Pancreas (tissue), 10 donors: ENCODE results near the gene TAS2R46. TPM values are rescaled to one million over a fixed set of nuclear protein-coding genes. Genes with fewer than 3 reads are reported as not detected.
"Not testable (repeated sequence)": the region's sequence is repeated elsewhere in the genome, so short reads cannot be mapped to it uniquely, and the experiment has no call there.

Experiments used
- ATAC-seq, 4 donors: fragments of 200-7000 bp; cut with Tn5 transposase; one replicate each; pipeline versions ENCODE4 v1.8.0 to v1.9.1; 2020; ENCODE audit warnings: mild to moderate bottlenecking in 4 of 4, moderate library complexity in 4 of 4
- DNase-seq, 6 donors: peaks; one replicate each; pipeline ENCODE4 v3.0.0-alpha.2; 2020
- FAIRE-seq: peaks from 2 replicates; lab custom pipeline; 2012; peaks lifted over from hg19 to GRCh38; lab: Jason Lieb, UNC
- H3K27ac ChIP-seq, 4 donors: fragments of 200-600 bp; sonication (generic); 1 replicate in 3 of 4; 2 replicates in 1 of 4; pipeline versions ENCODE4 v1.5.0 to v1.8.0; 2020
- H3K27me3 ChIP-seq, 4 donors: fragments of 200-600 bp; one replicate each; pipeline ENCODE4 v1.8.0; 2021
- H3K36me3 ChIP-seq, 3 donors: fragments of 200-600 bp; sonication (generic) in 1 of 3; one replicate each; pipeline versions ENCODE4 v1.5.0 to v1.8.0; 2020 to 2021
- H3K4me1 ChIP-seq, 3 donors: fragments of 200-600 bp; one replicate each; pipeline ENCODE4 v1.8.0; 2021
- H3K4me3 ChIP-seq, 4 donors: fragments of 200-600 bp; sonication (generic) in 2 of 4; one replicate each; pipeline versions ENCODE4 v1.5.0 to v1.8.0; 2020 to 2021
- H3K9me3 ChIP-seq, 4 donors: fragments of 200-600 bp; one replicate each; pipeline ENCODE4 v1.8.0; 2021
- WGBS, 2 donors: extraction: QIAGEN DNeasy Blood & Tissue Kit; methylation state at CpG; one replicate each; pipeline ENCODE4 v1.1.7; 2013; 5-methylcytosine and 5-hydroxymethylcytosine counted together
- intact Hi-C, 3 donors: fragments of 100-400 bp; cut with DNase I; formaldehyde crosslinking; loops; one replicate each; pipeline versions ENCODE4 v1.11.1 to v1.14.2; 2022
- polyA plus RNA-seq, 2 donors: library from polyadenylated mRNA; stranded (reverse); fragments of 200-250 nt; gene quantifications; one replicate each; pipeline ENCODE4 v1.2.3, GENCODE V29; 2013
- total RNA-seq, 6 donors: library from RNA; stranded (reverse); fragmentation: NEBNext Ultra II Directional in 4 of 6; extraction: Animal tissue kit (Norgen Biotek cat#: 25700) in 4 of 6; gene quantifications; one replicate each; pipeline versions ENCODE4 v1.2.1 to v1.2.4, GENCODE V29; 2021 to 2023
- TF ChIP-seq, protein P1 (sequence below), 4 donors: fragments of 200-600 bp; sonication (generic) in 3 of 4; IDR thresholded peaks; one replicate each; pipeline versions ENCODE4 v1.5.0 to v1.8.0; 2021; ENCODE audit warnings: antibody characterized with exemption in 4 of 4
- donor health status: healthy with polysubstance abuse.
- donor health status: DM: no; HTN: no; CAD: no; lungs with moderate emphysema.
- donor health status: DM: no; HTN: no; CAD: no.
- donor health status: control.
- donor health status: control.
- donor health status: Bipolar disorder and iron deficiency.
- donor health status: DM: yes; HTN: yes; CAD: no.
- donor health status: DM: no; HTN: no; CAD: no.
- donor health status: DM: no; HTN: no; CAD: no.
- donor health status: DM: yes; HTN: yes; CAD: no.

The TAS2R46 gene
- total and polyA plus RNA-seq, 8 donors: 0.43 to 0.61 (median 0.55) TPM; not detected in 2

GRCh38 chr12:11059784-11060183, 2.3 kb downstream of the TAS2R46 start:
- no peak for FAIRE-seq
- H3K4me3 ChIP-seq: no peak overlapping the region

DNA sequence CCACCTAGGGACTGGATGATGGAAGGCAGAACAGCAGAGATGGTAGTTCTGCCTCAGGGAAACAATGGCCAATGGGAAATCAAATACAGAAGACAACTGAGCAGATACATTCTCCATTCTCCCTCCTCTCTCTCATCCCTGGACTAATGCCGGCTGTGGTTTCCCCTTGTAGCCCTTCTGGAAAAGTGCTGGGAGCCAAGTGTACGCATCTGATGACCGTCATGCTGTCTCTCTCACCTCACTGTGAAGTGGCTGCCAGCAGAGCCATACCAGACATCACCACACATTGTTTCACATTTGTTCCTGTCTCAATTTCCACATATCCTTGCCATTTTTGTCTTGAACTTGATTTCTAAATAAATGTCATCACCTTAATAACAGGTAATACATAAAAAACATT, 3.1 kb downstream of the TAS2R46 start:
- Histone ChIP-seq H3K36me3 (no peaks in the 10 kb centered on the region), H3K27me3 (no peaks in the 10 kb centered on the region), H3K4me1 (peaks cover 0 to 3% (median 0%) of the 10 kb centered on the region in 3 donors), H3K9me3 (no peaks in the 10 kb centered on the region), H3K27ac (no peak overlapping the region), H3K4me3 (no peak overlapping the region)
- no peak for FAIRE-seq
- intact Hi-C loops: no loop called here
- DNase-seq: no peak
- TF ChIP-seq, protein P1, sequence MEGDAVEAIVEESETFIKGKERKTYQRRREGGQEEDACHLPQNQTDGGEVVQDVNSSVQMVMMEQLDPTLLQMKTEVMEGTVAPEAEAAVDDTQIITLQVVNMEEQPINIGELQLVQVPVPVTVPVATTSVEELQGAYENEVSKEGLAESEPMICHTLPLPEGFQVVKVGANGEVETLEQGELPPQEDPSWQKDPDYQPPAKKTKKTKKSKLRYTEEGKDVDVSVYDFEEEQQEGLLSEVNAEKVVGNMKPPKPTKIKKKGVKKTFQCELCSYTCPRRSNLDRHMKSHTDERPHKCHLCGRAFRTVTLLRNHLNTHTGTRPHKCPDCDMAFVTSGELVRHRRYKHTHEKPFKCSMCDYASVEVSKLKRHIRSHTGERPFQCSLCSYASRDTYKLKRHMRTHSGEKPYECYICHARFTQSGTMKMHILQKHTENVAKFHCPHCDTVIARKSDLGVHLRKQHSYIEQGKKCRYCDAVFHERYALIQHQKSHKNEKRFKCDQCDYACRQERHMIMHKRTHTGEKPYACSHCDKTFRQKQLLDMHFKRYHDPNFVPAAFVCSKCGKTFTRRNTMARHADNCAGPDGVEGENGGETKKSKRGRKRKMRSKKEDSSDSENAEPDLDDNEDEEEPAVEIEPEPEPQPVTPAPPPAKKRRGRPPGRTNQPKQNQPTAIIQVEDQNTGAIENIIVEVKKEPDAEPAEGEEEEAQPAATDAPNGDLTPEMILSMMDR (IDR thresholded peaks at IDR 0.05): no peak
- no peak for ATAC-seq
- 91 to 94% methylated on average over 3 of the region's 3 CpGs for WGBS, 2 donors

More at GRCh38 chr12:11059784-11060183, 2.3 kb downstream of the TAS2R46 start:
- intact Hi-C loops: no loop called here
- ATAC-seq: no peak
- TF ChIP-seq, protein P1 (IDR thresholded peaks at IDR 0.05): no peak
- no peaks in the 10 kb centered on the region for H3K27me3 ChIP-seq
- H3K36me3 ChIP-seq: no peaks in the 10 kb centered on the region
- no peak overlapping the region for H3K27ac ChIP-seq
- DNase-seq: no peak
- no peaks in the 10 kb centered on the region for H3K9me3 ChIP-seq
- H3K4me1 ChIP-seq: peaks cover 0 to 3% (median 0%) of the 10 kb centered on the region in 3 donors

- intact Hi-C loops: no loop called here
- no peak for FAIRE-seq
- no peak for ATAC-seq
- H3K9me3 ChIP-seq: no peaks in the 10 kb centered on the region
- no peaks in the 10 kb centered on the region for H3K27me3 ChIP-seq
- TF ChIP-seq, protein P1 (IDR thresholded peaks at IDR 0.05): no peak
- no peaks in the 10 kb centered on the region for H3K36me3 ChIP-seq
- 60 to 79% methylated on average over 2 of the region's 2 CpGs for WGBS, 2 donors
- peaks cover 0 to 3% (median 0%) of the 10 kb centered on the region in 3 donors for H3K4me1 ChIP-seq
- no peak overlapping the region for H3K27ac ChIP-seq
- H3K4me3 ChIP-seq: no peak overlapping the region
- no peak for DNase-seq
These were observed 6.8 kb downstream of the TAS2R46 start for GRCh38 chr12:11055306-11055705.

GRCh38 chr12:11049806-11050531, 12.1 kb downstream of the TAS2R46 start:
- H3K9me3 ChIP-seq, ATAC-seq, H3K4me1 ChIP-seq, intact Hi-C loops, H3K36me3 ChIP-seq, H3K27me3 ChIP-seq, H3K4me3 ChIP-seq, H3K27ac ChIP-seq, DNase-seq, FAIRE-seq: not testable (repeated sequence)
- WGBS, 2 donors: 96 to 98% methylated on average over 7 of the region's 7 CpGs

DNA sequence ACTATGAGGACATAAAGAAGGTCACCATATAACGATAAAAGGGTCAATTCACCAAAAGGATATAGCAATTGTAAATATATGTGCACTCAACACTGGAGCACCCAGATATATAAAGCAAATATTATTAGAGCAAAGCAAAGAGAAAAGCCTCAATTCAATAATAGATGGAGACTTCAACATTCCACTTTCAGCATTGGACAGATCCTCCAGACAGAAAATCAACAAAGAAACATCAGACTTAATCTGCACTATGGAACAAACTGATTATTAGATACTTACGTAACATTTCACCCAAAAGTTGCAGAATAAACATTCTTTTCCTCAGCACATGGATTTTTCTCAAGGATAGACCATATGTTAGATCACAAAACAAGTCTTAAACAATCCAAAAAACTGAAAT, 20.7 kb downstream of the TAS2R46 start:
- DNase-seq, H3K27me3 ChIP-seq, H3K4me1 ChIP-seq, H3K9me3 ChIP-seq, H3K27ac ChIP-seq, ATAC-seq, FAIRE-seq, intact Hi-C loops, H3K4me3 ChIP-seq, H3K36me3 ChIP-seq: not testable (repeated sequence)
- 44 to 83% methylated on average over 2 of the region's 2 CpGs for WGBS, 2 donors

DNA sequence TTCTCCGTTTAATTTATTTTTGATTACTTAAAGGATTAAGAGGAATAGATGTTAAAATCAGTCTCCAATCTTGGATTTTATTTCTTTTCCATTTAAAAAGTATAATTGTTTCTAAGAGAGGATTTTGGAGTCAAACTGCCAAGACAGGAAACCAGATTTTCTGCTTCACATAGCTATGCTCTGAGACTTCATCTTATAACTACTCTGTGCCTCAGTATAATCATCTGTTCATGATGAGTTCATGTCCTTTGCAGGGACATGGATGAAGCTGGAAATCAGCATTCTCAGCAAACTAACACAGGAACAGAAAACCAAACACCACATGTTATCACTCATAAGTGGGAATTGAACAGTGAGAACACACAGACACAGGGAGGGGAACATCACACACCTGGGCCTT, 21.9 kb downstream of the TAS2R46 start:
- intact Hi-C loops: no loop called here
- WGBS, 2 donors: 91 to 100% methylated on average over 1 of the region's 1 CpG
- Histone ChIP-seq H3K4me1 (no peaks in the 10 kb centered on the region), H3K36me3 (no peaks in the 10 kb centered on the region), H3K4me3 (no peak overlapping the region), H3K9me3 (peaks cover 0 to 3% (median 0%) of the 10 kb centered on the region in 4 donors), H3K27ac (no peak overlapping the region), H3K27me3 (no peaks in the 10 kb centered on the region)
- ATAC-seq (no peak), FAIRE-seq (no peak), DNase-seq (no peak)
- TF ChIP-seq, protein P1 (IDR thresholded peaks at IDR 0.05): no peak
